Heart left ventricle (tissue), 16 donors: ENCODE results near the gene SCYGR3. TPM values are rescaled to one million over a fixed set of nuclear protein-coding genes. Genes with fewer than 3 reads are reported as not detected.
A peak's percentile ranks its signal among the peaks of the same experiment; 100 is the strongest.

Experiments
- ATAC-seq, 4 donors: fragments of 200-7000 bp; cut with Tn5 transposase; one replicate each; pipeline ENCODE4 v1.9.1; 2020 to 2022; ENCODE audit warnings: moderate library complexity in 4 of 4, mild to moderate bottlenecking in 3 of 4, moderate number of reproducible peaks in 1 of 4
- DNase-seq, 5 donors: peaks; one replicate each; pipeline ENCODE4 v3.0.0-alpha.2; 2020
- H3K27ac ChIP-seq, 12 donors: fragments of 200-600 bp; sonication (generic) in 4 of 12; one replicate each; pipeline versions ENCODE4 v1.5.0 to v1.8.0; 2016 to 2022; ENCODE audit warnings: mild to moderate bottlenecking in 2 of 12
- H3K27me3 ChIP-seq, 9 donors: fragments of 200-600 bp; sonication (generic) in 2 of 9; one replicate each; pipeline versions ENCODE4 v1.5.1 to v1.8.0; 2016 to 2022; ENCODE audit warnings: mild to moderate bottlenecking in 3 of 9
- H3K36me3 ChIP-seq, 9 donors: fragments of 200-600 bp; sonication (generic) in 2 of 9; one replicate each; pipeline versions ENCODE4 v1.5.0 to v1.8.0; 2018 to 2022; ENCODE audit warnings: mild to moderate bottlenecking in 2 of 9
- H3K4me1 ChIP-seq, 12 donors: fragments of 200-600 bp; sonication (generic) in 4 of 12; one replicate each; pipeline versions ENCODE4 v1.5.0 to v1.8.0; 2016 to 2022; ENCODE audit warnings: mild to moderate bottlenecking in 3 of 12
- H3K4me3 ChIP-seq, 12 donors: fragments of 200-600 bp; sonication (generic) in 4 of 12; one replicate each; pipeline versions ENCODE4 v1.5.0 to v1.8.0; 2017 to 2022; ENCODE audit warnings: mild to moderate bottlenecking in 9 of 12, moderate library complexity in 4 of 12
- H3K9me3 ChIP-seq, 12 donors: fragments of 200-600 bp; sonication (generic) in 4 of 12; one replicate each; pipeline versions ENCODE4 v1.5.0 to v1.8.0; 2016 to 2022; ENCODE audit warnings: mild to moderate bottlenecking in 1 of 12
- CTCF ChIP-seq, 12 donors: fragments of 200-600 bp; sonication (generic) in 4 of 12; IDR thresholded peaks; one replicate each; pipeline versions ENCODE4 v1.5.0 to v1.8.0; 2018 to 2022; ENCODE audit warnings: antibody characterized with exemption in 12 of 12, mild to moderate bottlenecking in 5 of 12
- POLR2A ChIP-seq, 2 donors: fragments of 450-650 bp; IDR thresholded peaks; one replicate each; pipeline ENCODE4 v1.6.1; 2017; ENCODE audit warnings: antibody characterized with exemption in 2 of 2, mild to moderate bottlenecking in 2 of 2, moderate library complexity in 2 of 2
- WGBS, 4 donors: extraction: QIAGEN DNeasy Blood & Tissue Kit in 2 of 4; methylation state at CpG; one replicate each; pipeline versions ENCODE4 v1.1.5 to v1.1.7; 2013 to 2018; 5-methylcytosine and 5-hydroxymethylcytosine counted together
- intact Hi-C, 10 donors: fragments of 100-400 bp; cut with DNase I; formaldehyde crosslinking; loops; one replicate each; pipeline versions ENCODE4 v1.11.1 to v1.14.2; 2022
- polyA plus RNA-seq, 2 donors: library from polyadenylated mRNA; stranded (reverse); fragments of 200-250 nt; gene quantifications; one replicate each; pipeline ENCODE4 v1.2.3, GENCODE V29; 2013
- total RNA-seq, 9 donors: library from RNA; depleted of rRNA in 2 of 9; stranded (reverse); fragments of >200 nt in 2 of 9; fragmentation: NEBNext Ultra II Directional in 3 of 9; extraction: Animal tissue kit (Norgen Biotek cat#: 25700) in 3 of 9; gene quantifications; one replicate each; pipeline versions ENCODE4 v1.1.0 to v1.2.4, GENCODE V29; 2016 to 2023
- donor health status: ischemic (EF 13 %, LVEDD 7.1; RV severe dilation, severe dysfunction).
- donor health status: healthy with polysubstance abuse.
- donor health status: DM: no; HTN: yes; CAD: no.
- donor health status: DM: no; HTN: no; CAD: no.
- donor health status: ischemic (EF 25% LVEDD 6.9; RV normal size, moderate dysfunction).
- donor health status: ischemic (EF 25% LVEDD 5.7; RV mildly dilated, moderate dysfunction).
- donor health status: healthy.
- donor health status: DM: yes; HTN: yes; CAD: no.
- donor health status: ischemic (EF 35%, LVEDD 5.7; RV mildly dilated, moderate dysfunction).
- donor health status: nonischemic (EF 11% LVEDD 7.7; RV severe dilation, severe dysfunction).
- donor health status: DM: yes; HTN: yes; CAD: no.
- donor health status: PGD.
- donor health status: ischemic (EF 29% LVEDD 5.4; RV normal size, mild dysfunction).
- donor health status: nonischemic (EF 23%, LVEDD 6.1; RV moderate dilation, normal function).

SCYGR3 gene
- total and polyA plus RNA-seq, 11 donors = not detected

GRCh38 chr2:227570615-227571014 lies 44.0 kb downstream of the SCYGR3 start:
- no peaks in the 10 kb centered on the region for H3K9me3 ChIP-seq
- H3K36me3 ChIP-seq = no peaks in the 10 kb centered on the region
- TF ChIP-seq POLR2A (IDR thresholded peaks at IDR 0.05) (no peak), CTCF (IDR thresholded peaks at IDR 0.05) (no peak)
- H3K27ac ChIP-seq = no peak overlapping the region
- peaks cover 0 to 2% (median 0%) of the 10 kb centered on the region in 9 donors for H3K27me3 ChIP-seq
- no peak for DNase-seq
- H3K4me1 ChIP-seq = peaks cover 0 to 4% (median 0%) of the 10 kb centered on the region in 12 donors
- ATAC-seq = no peak
- 26 to 47% (median 29%) methylated on average over 1 of the region's 1 CpG for WGBS, 4 donors
- H3K4me3 ChIP-seq = no peak overlapping the region
- intact Hi-C loops = no loop called here

GRCh38 chr2:227568852-227569169 lies 45.8 kb downstream of the SCYGR3 start:
- Histone ChIP-seq H3K27ac (no peak overlapping the region), H3K4me3 (no peak overlapping the region), H3K36me3 (no peaks in the 10 kb centered on the region), H3K4me1 (peaks cover 0 to 4% (median 0%) of the 10 kb centered on the region in 12 donors), H3K27me3 (no peaks in the 10 kb centered on the region), H3K9me3 (no peaks in the 10 kb centered on the region)
- DNase-seq = no peak
- intact Hi-C loops = loop anchor here in 2 of 10 donors (10.0 kb wide), 1 partner anchor 94 kb away; the partner anchor contains the start of gene AGFG1 (in 2 of the 2)
- TF ChIP-seq POLR2A (IDR thresholded peaks at IDR 0.05) = no peak
- TF ChIP-seq CTCF (IDR thresholded peaks at IDR 0.05) = no peak
- no peak for ATAC-seq
- WGBS, 4 donors = 84 to 93% (median 92%) methylated on average over 2 of the region's 2 CpGs

GRCh38 chr2:227566012-227566411 lies 48.6 kb downstream of the SCYGR3 start:
- ATAC-seq = peak in 1 of 4 donors; percentile 22
- WGBS, 4 donors = 61 to 87% (median 68%) methylated on average over 3 of the region's 3 CpGs
- TF ChIP-seq POLR2A (IDR thresholded peaks at IDR 0.05) = no peak
- no peak for TF ChIP-seq CTCF (IDR thresholded peaks at IDR 0.05)
- no peak for DNase-seq
- no peaks in the 10 kb centered on the region for H3K27me3 ChIP-seq
- H3K36me3 ChIP-seq = peaks cover 0 to 3% (median 0%) of the 10 kb centered on the region in 9 donors
- intact Hi-C loops = loop anchor here in 2 of 10 donors (10.0 kb wide), 1 partner anchor 91 kb away; the partner anchor contains the start of gene AGFG1 (in 2 of the 2)
- no peak overlapping the region for H3K27ac ChIP-seq
- no peaks in the 10 kb centered on the region for H3K9me3 ChIP-seq
- peaks cover 0 to 4% (median 0%) of the 10 kb centered on the region in 12 donors for H3K4me1 ChIP-seq
- H3K4me3 ChIP-seq = no peak overlapping the region

- no peaks in the 10 kb centered on the region for H3K27me3 ChIP-seq
- intact Hi-C loops = loop anchor here in 2 of 10 donors (10.0 kb wide), 1 partner anchor 90 kb away; the partner anchor contains the start of gene AGFG1 (in 2 of the 2)
- H3K4me1 ChIP-seq = peaks cover 0 to 4% (median 0%) of the 10 kb centered on the region in 12 donors
- no peak overlapping the region for H3K27ac ChIP-seq
- WGBS, 4 donors = 90 to 97% (median 95%) methylated on average over 1 of the region's 1 CpG
- H3K4me3 ChIP-seq = no peak overlapping the region
- DNase-seq = no peak
- H3K9me3 ChIP-seq = no peaks in the 10 kb centered on the region
- H3K36me3 ChIP-seq = peaks cover 0 to 11% (median 0%) of the 10 kb centered on the region in 9 donors
- TF ChIP-seq CTCF (IDR thresholded peaks at IDR 0.05) (no peak), POLR2A (IDR thresholded peaks at IDR 0.05) (no peak)
- ATAC-seq = peak in 1 of 4 donors; percentile 31
Measured at GRCh38 chr2:227565080-227565479, 49.6 kb downstream of the SCYGR3 start.

Other genes starting within 250 kb of the SCYGR3 start
- not detected for gene TM4SF20, start 235.5 kb downstream of the SCYGR3 start, total RNA-seq
- gene TM4SF20, start 235.5 kb downstream of the SCYGR3 start, polyA plus RNA-seq = not detected
- gene SCYGR1, start 226.9 kb downstream of the SCYGR3 start, total RNA-seq = not detected
- gene SCYGR1, start 226.9 kb downstream of the SCYGR3 start, polyA plus RNA-seq = not detected
- 10 to 100 TPM; 48.4 to 92.1 (median 60.0) TPM for gene AGFG1, start 142.7 kb downstream of the SCYGR3 start, total RNA-seq
- gene AGFG1, start 142.7 kb downstream of the SCYGR3 start, polyA plus RNA-seq = 10 to 100 TPM; 12.0 to 63.6 TPM
- gene SCYGR2, start 15.9 kb downstream of the SCYGR3 start, total RNA-seq = not detected
- not detected for gene SCYGR2, start 15.9 kb downstream of the SCYGR3 start, polyA plus RNA-seq
- not detected for gene SCYGR4, start 2.7 kb upstream of the SCYGR3 start, total RNA-seq
- gene SCYGR4, start 2.7 kb upstream of the SCYGR3 start, polyA plus RNA-seq = not detected
- gene SCYGR5, start 52.0 kb upstream of the SCYGR3 start, total RNA-seq = not detected
- gene SCYGR5, start 52.0 kb upstream of the SCYGR3 start, polyA plus RNA-seq = not detected
- 10 to 100 TPM in 1 of 9 donors, 1 to 10 TPM in 2, under 1 TPM in 5, not detected in 1; 0.05 to 14.0 (median 0.78) TPM for gene SLC19A3, start 103.2 kb upstream of the SCYGR3 start, total RNA-seq
- under 1 TPM; 0.40 to 0.91 TPM for gene SLC19A3, start 103.2 kb upstream of the SCYGR3 start, polyA plus RNA-seq
- not detected for gene SCYGR6, start 109.9 kb upstream of the SCYGR3 start, total RNA-seq
- gene SCYGR6, start 109.9 kb upstream of the SCYGR3 start, polyA plus RNA-seq = not detected
- not detected for gene SCYGR7, start 113.5 kb upstream of the SCYGR3 start, total RNA-seq
- gene SCYGR7, start 113.5 kb upstream of the SCYGR3 start, polyA plus RNA-seq = not detected
- gene SCYGR8, start 131.1 kb upstream of the SCYGR3 start, total RNA-seq = not detected
- gene SCYGR8, start 131.1 kb upstream of the SCYGR3 start, polyA plus RNA-seq = not detected
- under 1 TPM in 1 of 9 donors, not detected in 8; 0.48 TPM for gene CCL20, start 199.0 kb upstream of the SCYGR3 start, total RNA-seq
- gene CCL20, start 199.0 kb upstream of the SCYGR3 start, polyA plus RNA-seq = 1 to 10 TPM in 1 of 2 donors, not detected in 1; 1.1 TPM